ENCODE measurements around the gene STK16. TPM values are rescaled to one million over a fixed set of nuclear protein-coding genes. Genes with fewer than 3 reads are reported as not detected.
A peak's percentile ranks its signal among the peaks of the same experiment; 100 is the strongest.

Gene STK16
- total RNA-seq, 1 donor, result 18.5 TPM

GRCh38 chr2:219291394-219291793 lies 46.1 kb downstream of the STK16 start:
- H3K9me3 ChIP-seq (ENCODE audit: low read depth, low read length), result no peaks in the 10 kb centered on the region
- peaks cover 12% of the 10 kb centered on the region for H3K4me1 ChIP-seq (ENCODE audit: insufficient read depth, low read length)
- no peaks in the 10 kb centered on the region for H3K27me3 ChIP-seq (ENCODE audit: insufficient read depth, low read length)
- H3K4me3 ChIP-seq (ENCODE audit: low read length), result no peak overlapping the region

DNA sequence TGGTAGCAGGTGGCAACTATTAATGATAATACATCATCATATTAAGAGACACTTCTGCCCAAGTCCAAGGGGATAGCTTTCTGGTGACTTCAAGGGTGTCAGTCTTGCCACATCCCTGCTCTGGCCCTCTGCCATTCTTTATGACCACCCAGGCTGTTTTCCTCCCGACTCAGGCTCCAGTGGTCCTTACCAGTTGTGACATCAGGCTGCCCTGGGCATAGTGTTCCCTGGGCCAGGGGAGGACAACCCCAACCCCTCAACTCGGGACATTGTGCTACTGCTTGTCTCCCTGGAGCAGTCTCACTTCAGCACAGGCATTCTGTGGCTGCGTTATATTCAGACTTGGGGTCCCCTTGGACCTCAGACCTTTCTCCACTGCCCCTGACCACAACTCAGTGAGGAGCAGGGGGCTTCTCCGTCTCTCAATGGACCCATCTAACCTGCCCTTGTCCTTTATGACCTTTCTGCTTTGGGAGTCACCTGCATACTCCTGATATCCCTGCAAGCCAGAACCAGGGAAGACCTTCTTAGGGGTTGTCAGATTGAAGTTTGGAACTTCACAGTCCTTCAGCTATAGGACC lies 46.7 kb downstream of the STK16 start:
- H3K9me3 ChIP-seq (ENCODE audit: low read depth, low read length), result no peaks in the 10 kb centered on the region
- H3K4me3 ChIP-seq (ENCODE audit: low read length), result no peak overlapping the region
- H3K27me3 ChIP-seq (ENCODE audit: insufficient read depth, low read length), result no peaks in the 10 kb centered on the region
- peaks cover 12% of the 10 kb centered on the region for H3K4me1 ChIP-seq (ENCODE audit: insufficient read depth, low read length)

DNA sequence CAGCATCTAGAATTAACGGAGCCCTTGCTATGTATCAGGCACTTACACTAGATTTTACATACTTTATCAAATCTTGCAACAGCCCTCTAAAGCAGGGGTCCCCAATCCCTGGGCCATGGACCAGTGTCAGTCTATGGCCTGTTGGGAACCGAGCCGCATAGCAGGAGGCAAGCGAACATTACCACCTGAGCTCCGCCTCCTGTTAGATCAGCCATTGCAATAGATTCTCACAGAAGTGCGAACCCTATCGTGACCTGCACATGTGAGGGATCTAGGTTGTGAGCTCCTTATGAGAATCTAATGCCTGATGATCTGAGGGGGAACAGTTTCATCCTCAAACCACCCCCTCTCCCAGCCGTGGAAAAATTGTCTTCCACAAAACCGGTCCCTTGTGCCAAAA lies 47.3 kb downstream of the STK16 start:
- Histone ChIP-seq H3K9me3 (ENCODE audit: low read depth, low read length) (no peaks in the 10 kb centered on the region), H3K27me3 (ENCODE audit: insufficient read depth, low read length) (no peaks in the 10 kb centered on the region), H3K4me1 (ENCODE audit: insufficient read depth, low read length) (peaks cover 12% of the 10 kb centered on the region), H3K4me3 (ENCODE audit: low read length) (no peak overlapping the region)

GRCh38 chr2:219293736-219294231 lies 48.5 kb downstream of the STK16 start:
- H3K27me3 ChIP-seq (ENCODE audit: insufficient read depth, low read length), result no peaks in the 10 kb centered on the region
- H3K9me3 ChIP-seq (ENCODE audit: low read depth, low read length), result no peaks in the 10 kb centered on the region
- peaks cover 12% of the 10 kb centered on the region for H3K4me1 ChIP-seq (ENCODE audit: insufficient read depth, low read length)
- H3K4me3 ChIP-seq (ENCODE audit: low read length), result no peak overlapping the region

DNA sequence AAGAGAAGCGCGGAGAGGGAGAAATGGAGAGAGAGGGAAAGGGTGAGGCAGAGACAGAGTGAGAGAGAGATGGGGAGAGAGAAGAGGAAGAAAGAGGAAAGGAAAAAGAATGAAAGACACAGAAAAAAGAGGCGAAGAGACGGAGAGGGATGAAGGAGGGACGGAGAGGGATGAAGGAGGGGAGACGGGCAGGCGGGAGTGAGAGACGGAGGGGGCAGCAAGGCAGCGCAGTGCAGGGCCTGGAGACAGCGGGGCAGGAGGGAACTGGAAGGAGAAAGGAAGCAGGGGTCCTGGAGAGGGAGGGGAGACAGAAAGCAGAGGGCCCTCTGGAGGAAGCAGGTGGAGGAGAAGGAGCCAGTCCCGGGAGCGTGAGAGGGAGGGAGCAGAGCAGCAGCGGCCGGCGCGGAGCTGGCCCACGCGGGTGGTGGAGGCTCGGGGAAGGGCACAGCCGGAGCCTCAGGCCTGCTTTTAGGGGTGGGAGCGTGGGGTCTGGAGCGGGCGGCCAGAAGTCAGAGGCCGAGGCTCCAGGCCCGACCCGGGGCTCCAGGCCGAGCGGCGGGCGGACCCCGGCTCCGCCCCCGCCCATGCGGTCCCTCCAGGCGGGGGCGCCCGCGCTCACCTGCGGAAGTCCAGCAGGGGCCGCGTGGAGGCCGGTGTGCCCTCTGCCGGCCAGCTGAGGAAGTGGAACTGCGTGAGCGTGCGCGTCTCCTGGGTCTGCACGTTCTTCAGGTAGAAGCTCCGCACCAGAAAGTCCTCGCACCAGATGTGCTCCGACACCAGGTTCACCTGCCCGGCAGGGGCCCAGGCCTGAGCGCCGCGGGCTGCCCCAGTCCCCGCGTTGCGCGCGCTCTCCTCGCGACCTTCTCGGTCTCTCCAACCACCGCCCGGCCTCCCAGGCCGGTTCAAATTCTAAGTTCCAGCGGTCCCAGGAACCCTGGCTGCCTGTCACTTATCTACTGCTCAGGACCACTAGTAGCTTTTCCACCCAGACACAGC lies 49.4 kb downstream of the STK16 start:
- H3K27me3 ChIP-seq (ENCODE audit: insufficient read depth, low read length), result no peaks in the 10 kb centered on the region
- H3K4me1 ChIP-seq (ENCODE audit: insufficient read depth, low read length), result peaks cover 12% of the 10 kb centered on the region
- H3K4me3 ChIP-seq (ENCODE audit: low read length), result peak overlapping the region; percentile 40
- no peaks in the 10 kb centered on the region for H3K9me3 ChIP-seq (ENCODE audit: low read depth, low read length)

DNA sequence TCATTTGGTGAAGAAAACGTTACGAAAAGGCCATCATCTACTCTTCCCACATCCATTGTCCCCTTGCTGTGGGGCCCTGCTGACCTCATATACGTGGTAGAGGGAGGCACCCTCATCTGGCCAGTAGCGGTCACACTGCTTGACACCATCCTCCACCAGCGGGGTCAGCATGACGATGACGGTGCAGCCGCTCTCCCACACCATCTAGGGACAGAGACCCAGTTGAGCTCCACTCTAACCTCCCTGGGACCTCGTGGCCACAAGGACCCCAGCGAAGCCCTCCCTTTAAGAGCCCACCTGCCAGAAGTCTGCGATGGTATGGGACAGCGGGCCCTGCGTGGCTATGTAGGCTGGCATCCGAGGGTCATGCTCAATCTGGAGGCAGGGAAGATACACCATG lies 50.9 kb downstream of the STK16 start:
- H3K9me3 ChIP-seq (ENCODE audit: low read depth, low read length), result no peaks in the 10 kb centered on the region

DNA sequence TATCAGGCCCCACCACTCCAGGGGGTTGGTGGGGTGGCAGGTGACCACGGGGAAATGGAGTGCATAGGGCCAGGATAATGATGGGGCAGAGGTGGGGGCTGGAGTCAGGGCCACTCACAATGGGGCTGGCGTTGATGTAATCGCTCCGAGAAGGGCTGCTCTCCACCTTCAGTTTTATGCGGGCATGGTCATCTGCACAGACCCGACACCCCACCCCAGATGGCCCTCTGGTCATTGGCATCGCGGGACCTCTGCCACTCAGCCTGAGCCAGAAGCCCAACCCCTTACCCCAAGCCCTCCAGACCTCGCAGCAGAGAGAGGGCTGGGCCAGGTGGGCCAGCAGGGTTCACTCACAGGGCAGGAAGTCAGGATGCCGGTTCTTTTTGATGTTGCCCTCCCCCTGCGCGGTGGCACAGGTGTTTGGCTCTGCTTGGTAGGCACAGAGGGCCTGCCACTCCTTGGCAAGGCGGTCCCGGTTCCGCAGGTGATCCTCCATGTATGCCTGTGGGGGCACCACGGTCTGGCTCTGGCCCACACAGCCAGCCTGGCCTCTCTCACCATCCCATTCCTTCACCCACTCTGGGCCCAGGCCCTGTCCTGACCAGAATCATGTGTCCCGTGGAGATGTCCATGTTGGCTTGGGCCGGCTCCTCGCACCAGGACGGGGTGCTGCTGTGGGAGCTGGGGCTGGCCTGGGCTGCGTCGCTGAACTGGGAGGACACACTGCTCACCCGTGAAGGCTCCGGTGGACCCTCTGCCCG lies 51.5 kb downstream of the STK16 start:
- Histone ChIP-seq H3K4me3 (ENCODE audit: low read length) (no peak overlapping the region), H3K9me3 (ENCODE audit: low read depth, low read length) (no peaks in the 10 kb centered on the region), H3K27me3 (ENCODE audit: insufficient read depth, low read length) (peaks cover 4% of the 10 kb centered on the region), H3K4me1 (ENCODE audit: insufficient read depth, low read length) (peaks cover 12% of the 10 kb centered on the region)

More for the DNA sequence above, 50.9 kb downstream of the STK16 start:
- peaks cover 4% of the 10 kb centered on the region for H3K27me3 ChIP-seq (ENCODE audit: insufficient read depth, low read length)
- peaks cover 12% of the 10 kb centered on the region for H3K4me1 ChIP-seq (ENCODE audit: insufficient read depth, low read length)
- H3K4me3 ChIP-seq (ENCODE audit: low read length), result no peak overlapping the region

DNA sequence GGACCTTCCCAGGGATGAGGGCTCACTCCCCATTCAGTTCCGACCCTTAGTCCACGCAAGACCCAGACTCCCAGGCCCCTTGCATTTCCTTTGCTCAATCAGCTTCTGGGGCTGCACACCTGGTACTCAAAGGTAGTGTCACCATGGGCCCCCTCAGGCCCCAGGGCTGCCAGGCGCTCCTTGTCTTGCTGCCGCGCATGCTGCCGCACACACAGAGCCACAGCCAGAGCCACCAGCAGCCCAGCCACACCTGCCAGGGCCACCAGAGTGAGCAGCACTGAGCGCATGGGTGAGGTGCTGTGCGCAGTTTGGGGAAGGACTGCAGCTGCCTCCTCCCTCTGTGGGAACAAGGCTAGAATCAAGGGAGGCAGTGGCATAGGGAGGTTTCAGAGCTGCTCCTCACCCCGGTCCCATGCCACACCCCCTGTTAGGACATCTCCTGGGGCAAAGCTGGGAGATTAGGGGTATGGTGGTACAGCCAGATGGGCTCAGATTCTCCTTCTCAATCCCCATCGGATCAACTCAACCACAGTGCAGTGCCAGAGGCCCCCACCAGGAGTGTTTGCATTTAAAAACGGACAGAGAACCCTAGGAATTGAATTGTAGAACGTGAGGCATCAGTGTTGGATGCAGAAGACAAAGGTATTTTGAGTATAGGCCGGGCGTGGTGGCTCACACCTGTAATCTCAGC lies 52.6 kb downstream of the STK16 start:
- no peaks in the 10 kb centered on the region for H3K9me3 ChIP-seq (ENCODE audit: low read depth, low read length)
- no peak overlapping the region for H3K4me3 ChIP-seq (ENCODE audit: low read length)
- peaks cover 4% of the 10 kb centered on the region for H3K27me3 ChIP-seq (ENCODE audit: insufficient read depth, low read length)
- peaks cover 12% of the 10 kb centered on the region for H3K4me1 ChIP-seq (ENCODE audit: insufficient read depth, low read length)

- Histone ChIP-seq H3K4me1 (ENCODE audit: insufficient read depth, low read length) (peaks cover 12% of the 10 kb centered on the region), H3K27me3 (ENCODE audit: insufficient read depth, low read length) (peaks cover 4% of the 10 kb centered on the region), H3K9me3 (ENCODE audit: low read depth, low read length) (no peaks in the 10 kb centered on the region), H3K4me3 (ENCODE audit: low read length) (no peak overlapping the region)
These were observed 53.6 kb downstream of the STK16 start for GRCh38 chr2:219298759-219299371.

DNA sequence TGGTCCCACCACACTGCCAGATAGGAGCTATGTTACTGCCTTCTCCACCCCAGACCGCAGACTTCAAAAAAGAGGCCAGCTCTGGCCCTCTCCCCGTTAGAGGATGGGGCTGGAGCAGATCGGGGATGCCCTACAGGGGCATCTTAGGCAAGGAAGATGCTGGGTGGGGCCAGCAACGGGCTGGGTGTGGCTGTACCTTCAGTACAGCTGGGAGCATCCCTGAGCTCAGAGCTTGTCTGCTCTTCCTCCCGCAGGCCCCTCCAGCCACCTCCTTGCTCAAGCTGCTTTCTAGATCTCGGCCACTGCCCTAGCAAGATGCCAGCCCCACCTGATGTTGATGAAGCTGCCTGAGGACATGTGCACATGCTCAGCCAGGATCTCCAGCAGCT lies 54.1 kb downstream of the STK16 start:
- Histone ChIP-seq H3K27me3 (ENCODE audit: insufficient read depth, low read length) (peaks cover 4% of the 10 kb centered on the region), H3K9me3 (ENCODE audit: low read depth, low read length) (no peaks in the 10 kb centered on the region), H3K4me1 (ENCODE audit: insufficient read depth, low read length) (peaks cover 8% of the 10 kb centered on the region), H3K4me3 (ENCODE audit: low read length) (no peak overlapping the region)

Other genes with a start within 250 kb of the STK16 start
- gene CFAP65, start 204.0 kb upstream of the STK16 start, total RNA-seq, result 0.10 TPM
- 0.10 TPM for gene IHH, start 184.6 kb upstream of the STK16 start, total RNA-seq
- gene NHEJ1, start 84.7 kb upstream of the STK16 start, total RNA-seq, result 13.7 TPM
- gene SLC23A3, start 75.5 kb upstream of the STK16 start, total RNA-seq, result 0.31 TPM
- 27.5 TPM for gene CNPPD1, start 68.6 kb upstream of the STK16 start, total RNA-seq
- 64.0 TPM for gene RETREG2, start 67.2 kb upstream of the STK16 start, total RNA-seq
- 41.6 TPM for gene ZFAND2B, start 38.7 kb upstream of the STK16 start, total RNA-seq
- gene ABCB6, start 26.5 kb upstream of the STK16 start, total RNA-seq, result 1.3 TPM
- gene ATG9A, start 15.8 kb upstream of the STK16 start, total RNA-seq, result 30.3 TPM
- 45.4 TPM for gene ANKZF1, start 15.7 kb upstream of the STK16 start, total RNA-seq
- gene GLB1L, start within 50 bp of the STK16 start, total RNA-seq, result 3.4 TPM
- gene TUBA4B, start 7.8 kb downstream of the STK16 start, total RNA-seq, result not detected
- 108 TPM for gene TUBA4A, start 8.4 kb downstream of the STK16 start, total RNA-seq
- gene DNAJB2, start 33.9 kb downstream of the STK16 start, total RNA-seq, result 57.5 TPM
- 1.3 TPM for gene PTPRN, start 63.9 kb downstream of the STK16 start, total RNA-seq
- gene RESP18, start 87.3 kb downstream of the STK16 start, total RNA-seq, result not detected
- gene DNPEP, start 142.4 kb downstream of the STK16 start, total RNA-seq, result 24.9 TPM
- 1.3 TPM for gene DES, start 172.9 kb downstream of the STK16 start, total RNA-seq
- 2.4 TPM for gene SPEG, start 189.4 kb downstream of the STK16 start, total RNA-seq

All from mononuclear cell (primary cell).